HCT116 (cell line): Measurements from ENCODE around the gene SAE1.

Source experiments
- CTCF ChIP-seq, 3 experiments: fragments of 200-600 bp in 1 of 3; sonication (generic) in 1 of 3; IDR thresholded peaks in 2 of 3; conservative IDR thresholded peaks in 1 of 3; 2 replicates each; pipeline ENCODE4 v1.5.1; 2012 to 2017; ENCODE audit warnings: low read depth in 2 of 3, low read length in 2 of 3, antibody characterized with exemption in 1 of 3, borderline replicate concordance in 1 of 3, control low read depth in 1 of 3, mild to moderate bottlenecking in 1 of 3, mixed read lengths in 1 of 3, mixed run types in 1 of 3, moderate library complexity in 1 of 3; ENCODE audit not compliant: insufficient read depth in 1 of 3
- SP1 ChIP-seq: IDR thresholded peaks from 2 replicates; pipeline ENCODE4 v1.6.1; 2012; ENCODE audit warnings: low read depth
- ZFX ChIP-seq: fragments of 450-650 bp; IDR thresholded peaks from 2 replicates; pipeline ENCODE4 v1.6.1; 2017

GRCh38 chr19:47209319-47210179 is 78.9 kb downstream of the SAE1 start:
- TF ChIP-seq ZFX (no peak), CTCF (IDR thresholded peaks at IDR 0.05 in 2 of 3, conservative IDR thresholded peaks at IDR 0.05 in 1 of 3; ENCODE audit: borderline replicate concordance in 1 of 3, insufficient read depth in 1 of 3, low read depth in 2 of 3, low read length in 2 of 3) (no peak), SP1 (no peak)
